Stimulated activated CD8-positive, alpha-beta memory T cell treated with anti-CD3 and anti-CD28 coated beads, Interleukin-15, amount 100 ng/mL, for 48 hours (primary cell): ENCODE data around the gene C1orf35.

ENCODE experiments used
- DNase-seq, 2 donors: peaks; one replicate each; pipeline ENCODE4 v3.0.0-alpha.2; 2020; ENCODE audit warnings: low read depth in 2 of 2

Gene C1orf35

GRCh38 chr1:228079013-228079412, 24.1 kb downstream of the C1orf35 start:
- DNase-seq: no peak

- DNase-seq: no peak
These were observed 25.4 kb downstream of the C1orf35 start for GRCh38 chr1:228077565-228078330.

- DNase-seq: no peak
These were observed 26.2 kb downstream of the C1orf35 start for GRCh38 chr1:228076796-228077430.

GRCh38 chr1:228075801-228076271, 27.3 kb downstream of the C1orf35 start:
- DNase-seq: no peak

- no peak for DNase-seq
These were observed 28.0 kb downstream of the C1orf35 start for GRCh38 chr1:228074954-228075730.

GRCh38 chr1:228073857-228074545, 29.1 kb downstream of the C1orf35 start:
- no peak for DNase-seq

- no peak for DNase-seq
These were observed 29.9 kb downstream of the C1orf35 start for GRCh38 chr1:228073061-228073856.

GRCh38 chr1:228072658-228073043, 30.5 kb downstream of the C1orf35 start:
- no peak for DNase-seq

GRCh38 chr1:228071839-228072657, 31.1 kb downstream of the C1orf35 start:
- no peak for DNase-seq

GRCh38 chr1:228070851-228071250, 32.3 kb downstream of the C1orf35 start:
- DNase-seq: no peak

GRCh38 chr1:228070173-228070572, 33.0 kb downstream of the C1orf35 start:
- DNase-seq: no peak

GRCh38 chr1:228068359-228068758, 34.8 kb downstream of the C1orf35 start:
- DNase-seq: no peak

- no peak for DNase-seq
These were observed 36.1 kb downstream of the C1orf35 start for GRCh38 chr1:228066891-228067654.

- no peak for DNase-seq
These were observed 36.7 kb downstream of the C1orf35 start for GRCh38 chr1:228066416-228066815.

GRCh38 chr1:228065543-228066347, 37.4 kb downstream of the C1orf35 start:
- no peak for DNase-seq

- no peak for DNase-seq
These were observed 38.2 kb downstream of the C1orf35 start for GRCh38 chr1:228064741-228065542.

GRCh38 chr1:228064296-228064695, 38.8 kb downstream of the C1orf35 start:
- DNase-seq: no peak
